ENCODE data around the gene SFT2D3.

SFT2D3 gene

DNA sequence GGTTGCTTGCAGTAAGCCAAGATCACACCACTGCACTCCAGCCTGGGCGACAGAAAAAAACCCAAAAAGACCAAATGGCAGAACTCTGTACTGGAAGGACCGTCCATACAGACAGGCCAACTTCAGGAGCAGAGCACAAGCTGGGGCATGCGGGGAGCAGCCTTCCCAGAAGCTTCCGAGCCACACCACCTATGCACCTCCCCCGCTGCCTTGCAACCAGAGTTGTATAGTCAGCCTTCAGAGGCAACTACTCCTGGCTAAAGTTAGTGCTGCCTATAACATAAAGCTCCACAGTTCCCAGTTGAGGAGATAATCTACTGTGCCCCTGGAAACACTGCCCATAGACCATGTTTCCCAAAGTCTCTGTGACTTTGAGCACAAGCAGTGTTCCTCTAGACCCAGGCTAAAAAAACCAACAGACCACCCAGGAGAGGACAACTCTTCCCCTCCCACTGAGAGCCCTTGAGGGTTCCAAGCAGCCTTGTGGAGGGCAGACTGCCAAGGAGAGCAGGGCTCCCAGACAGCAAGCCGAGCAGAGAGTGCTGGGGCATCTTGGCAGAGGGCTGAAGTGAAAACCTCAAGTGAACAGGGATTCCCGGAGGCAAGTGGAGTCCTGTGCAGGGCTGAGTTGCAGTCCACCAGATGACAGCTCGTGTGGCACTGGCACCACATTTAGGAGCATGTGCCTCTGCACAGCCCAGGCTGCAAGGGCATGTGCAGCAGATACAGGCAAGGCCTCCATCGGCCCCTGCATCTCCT lies 6.8 kb downstream of the SFT2D3 start:
- no peaks in the 10 kb centered on the region for H3K36me3 ChIP-seq (ENCODE audit: control insufficient read depth, insufficient read depth, low read length)
- peaks cover 12% of the 10 kb centered on the region for H3K4me1 ChIP-seq (ENCODE audit: control insufficient read depth, insufficient read depth, low read length)

DNA sequence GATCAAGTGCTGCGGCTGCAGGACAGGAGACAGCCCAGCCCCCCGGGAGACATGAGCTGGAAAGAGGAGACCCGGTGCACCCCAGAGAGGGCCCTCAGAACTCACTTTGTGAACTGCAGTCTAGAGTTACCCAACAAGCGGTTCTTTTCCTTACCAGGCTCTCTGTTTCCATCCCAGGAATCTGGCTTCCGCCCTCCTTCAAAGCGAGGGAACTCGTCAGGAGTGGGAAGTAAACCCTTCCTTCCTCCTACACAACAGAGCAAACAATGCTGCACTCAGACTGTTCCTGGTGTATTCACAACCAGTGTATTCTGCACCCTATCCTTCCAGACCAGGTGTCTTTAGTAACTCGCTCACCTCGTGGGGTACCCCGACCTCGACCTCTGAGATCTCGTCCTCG lies 8.0 kb downstream of the SFT2D3 start:
- H3K4me3 ChIP-seq (ENCODE audit: low read length): no peak overlapping the region
- no peaks in the 10 kb centered on the region for H3K9me3 ChIP-seq (ENCODE audit: control insufficient read depth, low read length)
- H3K36me3 ChIP-seq (ENCODE audit: control insufficient read depth, insufficient read depth, low read length): no peaks in the 10 kb centered on the region
- H3K4me1 ChIP-seq (ENCODE audit: control insufficient read depth, insufficient read depth, low read length): peaks cover 8% of the 10 kb centered on the region
- no peaks in the 10 kb centered on the region for H3K27me3 ChIP-seq (ENCODE audit: control insufficient read depth, insufficient read depth, low read length)
- H3K9ac ChIP-seq (ENCODE audit: low read length): no peak overlapping the region

More for the DNA sequence above, 6.8 kb downstream of the SFT2D3 start:
- Histone ChIP-seq H3K9me3 (ENCODE audit: control insufficient read depth, low read length) (no peaks in the 10 kb centered on the region), H3K27me3 (ENCODE audit: control insufficient read depth, insufficient read depth, low read length) (no peaks in the 10 kb centered on the region), H3K4me3 (ENCODE audit: low read length) (no peak overlapping the region), H3K9ac (ENCODE audit: low read length) (no peak overlapping the region)

DNA sequence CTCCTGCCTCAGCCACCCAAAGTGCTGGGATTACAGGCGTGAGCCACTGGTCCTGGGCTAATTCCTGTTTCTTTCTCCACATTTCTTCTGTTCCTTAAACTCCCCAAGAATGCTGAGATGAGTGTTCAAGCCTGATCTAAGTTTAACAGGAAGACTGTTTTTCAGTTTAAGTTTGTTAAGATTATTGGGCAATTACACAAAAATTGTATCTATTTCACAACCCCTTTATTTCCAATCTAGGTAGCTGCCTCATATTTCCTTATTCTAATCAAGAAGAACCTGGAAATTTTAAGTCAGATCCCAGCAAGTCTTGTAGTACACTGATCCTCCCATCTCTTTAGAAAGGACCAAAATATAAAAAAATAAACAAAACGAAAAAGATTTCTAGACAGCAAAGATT lies 11.7 kb downstream of the SFT2D3 start:
- H3K4me1 ChIP-seq (ENCODE audit: control insufficient read depth, insufficient read depth, low read length): no peaks in the 10 kb centered on the region
- no peaks in the 10 kb centered on the region for H3K27me3 ChIP-seq (ENCODE audit: control insufficient read depth, insufficient read depth, low read length)
- no peak overlapping the region for H3K9ac ChIP-seq (ENCODE audit: low read length)
- no peaks in the 10 kb centered on the region for H3K36me3 ChIP-seq (ENCODE audit: control insufficient read depth, insufficient read depth, low read length)
- no peaks in the 10 kb centered on the region for H3K9me3 ChIP-seq (ENCODE audit: control insufficient read depth, low read length)
- no peak overlapping the region for H3K4me3 ChIP-seq (ENCODE audit: low read length)

DNA sequence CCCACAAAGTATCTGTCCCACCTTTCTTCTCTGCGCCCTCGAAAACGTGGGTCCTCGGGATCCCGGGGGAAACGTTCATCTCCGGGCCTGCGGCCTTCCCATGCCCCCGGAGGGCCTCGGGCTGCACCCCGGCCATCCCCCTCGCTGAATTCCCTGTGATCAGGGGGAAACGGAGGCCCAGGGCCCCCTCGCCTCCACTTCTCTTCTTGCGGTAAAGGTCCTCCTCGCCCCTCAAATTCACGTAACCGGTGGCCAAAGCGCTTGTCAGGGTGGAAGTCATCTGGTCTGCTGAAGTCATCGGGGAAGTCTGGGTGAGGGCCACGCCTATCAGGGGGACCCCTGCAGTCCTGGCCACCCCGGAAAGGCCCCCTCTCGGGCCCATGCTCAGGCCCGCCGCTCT lies 12.3 kb downstream of the SFT2D3 start:
- no peak overlapping the region for H3K9ac ChIP-seq (ENCODE audit: low read length)
- H3K4me3 ChIP-seq (ENCODE audit: low read length): no peak overlapping the region
- H3K36me3 ChIP-seq (ENCODE audit: control insufficient read depth, insufficient read depth, low read length): no peaks in the 10 kb centered on the region

DNA sequence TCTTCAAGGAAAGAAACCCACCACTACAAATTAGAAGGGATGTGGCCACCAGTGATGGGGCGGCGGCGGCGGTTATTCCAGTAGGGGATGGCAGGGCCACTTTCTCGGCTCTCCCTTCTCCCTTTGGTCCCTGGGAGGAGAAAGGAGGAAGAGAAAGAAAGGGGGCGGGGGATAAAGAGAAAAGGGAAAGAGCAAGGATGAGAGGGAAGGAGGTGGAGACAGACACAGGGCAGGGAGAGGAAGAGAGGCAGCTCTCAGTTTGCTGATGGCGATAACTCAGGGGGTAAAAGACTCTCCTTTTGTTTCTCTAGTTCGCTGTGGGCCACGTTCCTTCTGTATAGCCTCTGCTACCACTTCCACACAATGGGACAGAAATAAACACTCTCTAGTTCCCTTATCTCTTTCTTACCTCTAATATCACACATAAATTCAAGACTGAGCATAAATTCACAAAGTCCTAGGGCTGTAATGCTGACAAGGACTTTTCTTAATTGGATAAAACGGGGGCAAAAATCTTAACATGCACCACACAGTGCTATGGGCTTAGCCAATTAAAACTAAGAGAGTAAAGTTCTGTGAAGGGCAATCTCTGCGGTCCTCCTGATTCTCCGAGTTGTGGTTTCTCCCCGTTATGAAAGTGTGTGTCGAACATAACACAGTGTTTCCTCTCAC lies 14.6 kb downstream of the SFT2D3 start:
- Histone ChIP-seq H3K4me3 (ENCODE audit: low read length) (no peak overlapping the region), H3K4me1 (ENCODE audit: control insufficient read depth, insufficient read depth, low read length) (no peaks in the 10 kb centered on the region), H3K9ac (ENCODE audit: low read length) (no peak overlapping the region), H3K27me3 (ENCODE audit: control insufficient read depth, insufficient read depth, low read length) (no peaks in the 10 kb centered on the region), H3K36me3 (ENCODE audit: control insufficient read depth, insufficient read depth, low read length) (no peaks in the 10 kb centered on the region), H3K9me3 (ENCODE audit: control insufficient read depth, low read length) (no peaks in the 10 kb centered on the region)

More for the DNA sequence above, 12.3 kb downstream of the SFT2D3 start:
- H3K27me3 ChIP-seq (ENCODE audit: control insufficient read depth, insufficient read depth, low read length): no peaks in the 10 kb centered on the region
- no peaks in the 10 kb centered on the region for H3K4me1 ChIP-seq (ENCODE audit: control insufficient read depth, insufficient read depth, low read length)
- no peaks in the 10 kb centered on the region for H3K9me3 ChIP-seq (ENCODE audit: control insufficient read depth, low read length)

DNA sequence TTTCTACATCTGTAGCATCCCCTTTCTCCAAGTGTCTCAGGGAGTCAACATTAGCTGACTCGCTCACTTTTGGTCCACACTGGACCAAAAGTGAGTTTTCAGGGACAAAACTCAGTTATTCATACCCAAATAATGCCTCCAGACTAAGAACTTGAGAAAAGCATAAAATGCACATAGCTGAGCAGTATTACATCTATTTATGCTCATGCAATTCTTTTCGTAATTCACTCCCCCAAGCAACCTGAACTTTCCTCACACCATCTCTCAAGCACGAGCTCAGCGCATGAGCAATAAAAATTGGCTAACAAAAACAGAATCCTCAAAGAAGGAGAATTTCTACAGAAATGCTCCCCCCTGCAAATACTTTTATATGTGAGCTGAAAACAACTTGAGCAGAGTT lies 17.0 kb downstream of the SFT2D3 start:
- Histone ChIP-seq H3K9ac (ENCODE audit: low read length) (no peak overlapping the region), H3K36me3 (ENCODE audit: control insufficient read depth, insufficient read depth, low read length) (peaks cover 5% of the 10 kb centered on the region), H3K4me1 (ENCODE audit: control insufficient read depth, insufficient read depth, low read length) (no peaks in the 10 kb centered on the region), H3K4me3 (ENCODE audit: low read length) (no peak overlapping the region), H3K9me3 (ENCODE audit: control insufficient read depth, low read length) (no peaks in the 10 kb centered on the region), H3K27me3 (ENCODE audit: control insufficient read depth, insufficient read depth, low read length) (no peaks in the 10 kb centered on the region)

DNA sequence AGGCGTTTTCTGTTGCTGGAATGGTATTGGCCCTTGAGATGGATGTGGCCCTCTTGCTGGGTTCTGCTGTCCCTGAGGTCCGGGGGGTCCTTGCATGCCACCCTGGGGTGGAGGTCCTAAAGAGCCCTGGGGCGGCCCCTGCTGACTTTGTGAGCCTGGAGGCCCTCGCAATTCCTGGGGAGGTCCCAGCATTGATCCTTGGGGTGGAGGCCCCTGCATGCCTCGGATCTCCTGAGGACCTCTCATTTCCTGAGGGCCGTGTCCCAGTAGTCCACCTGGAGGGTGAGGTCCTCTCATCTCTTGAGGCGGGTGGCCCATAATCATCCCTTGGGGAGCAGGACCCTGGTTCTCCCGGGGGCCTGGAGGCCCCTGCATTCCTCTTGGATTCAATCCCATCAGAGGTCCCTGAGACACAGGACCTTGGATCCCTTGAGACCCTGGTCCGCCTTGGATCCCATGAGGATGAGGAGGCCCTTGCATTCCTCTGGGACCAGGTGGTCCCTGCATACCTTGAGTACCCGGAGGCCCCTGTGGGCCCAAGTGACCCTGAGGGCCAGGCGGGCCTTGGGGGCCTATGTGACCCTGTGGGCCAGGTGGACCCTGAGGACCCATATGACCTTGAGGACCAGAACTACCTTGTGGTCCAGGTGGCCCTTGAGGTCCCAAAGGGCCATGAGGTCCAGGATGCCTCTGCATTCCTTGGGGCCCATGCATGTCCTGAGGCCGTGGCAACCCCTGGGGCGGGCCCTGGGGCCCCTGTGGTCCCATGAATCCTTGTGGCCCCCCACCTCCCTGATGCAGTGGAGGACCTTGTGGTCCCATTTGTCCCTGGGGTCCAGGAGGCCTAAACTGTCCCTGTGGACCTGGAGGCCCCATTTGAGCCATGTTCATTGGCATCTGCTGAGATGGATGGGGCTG lies 18.3 kb downstream of the SFT2D3 start:
- no peak overlapping the region for H3K4me3 ChIP-seq (ENCODE audit: low read length)
- peaks cover 5% of the 10 kb centered on the region for H3K36me3 ChIP-seq (ENCODE audit: control insufficient read depth, insufficient read depth, low read length)
- no peaks in the 10 kb centered on the region for H3K4me1 ChIP-seq (ENCODE audit: control insufficient read depth, insufficient read depth, low read length)
- H3K27me3 ChIP-seq (ENCODE audit: control insufficient read depth, insufficient read depth, low read length): no peaks in the 10 kb centered on the region
- no peak overlapping the region for H3K9ac ChIP-seq (ENCODE audit: low read length)
- no peaks in the 10 kb centered on the region for H3K9me3 ChIP-seq (ENCODE audit: control insufficient read depth, low read length)

DNA sequence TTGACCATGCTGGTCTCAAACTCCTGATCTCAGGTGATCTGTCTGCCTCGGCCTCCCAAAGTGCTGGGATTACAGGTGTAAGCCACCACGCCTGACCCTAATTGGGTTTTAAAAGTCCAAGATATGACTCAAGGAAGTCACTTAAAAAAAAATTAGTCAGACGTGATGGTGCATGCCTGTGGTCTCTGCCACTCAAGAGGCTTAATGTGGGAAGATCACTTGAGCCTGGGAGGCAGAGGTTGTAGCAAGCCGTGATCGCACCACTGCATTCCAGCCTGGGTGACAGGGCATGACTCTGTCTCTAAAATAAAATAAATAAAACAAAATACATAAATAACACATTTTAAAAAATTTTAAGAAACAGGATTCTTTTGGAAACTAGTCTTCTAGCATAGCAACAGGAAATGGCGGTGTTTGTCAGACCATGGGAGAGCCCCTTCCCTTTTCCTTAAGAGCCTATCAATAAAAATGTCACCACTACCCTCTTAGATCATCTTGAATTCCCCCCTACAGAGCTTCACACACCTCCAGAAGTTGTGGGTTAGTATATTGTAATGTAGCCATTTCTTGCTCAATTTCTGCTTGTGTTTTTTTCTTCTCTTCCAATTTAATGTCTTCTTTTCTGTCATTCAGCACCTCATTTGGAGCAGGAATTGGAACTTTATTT lies 20.1 kb downstream of the SFT2D3 start:
- H3K27me3 ChIP-seq (ENCODE audit: control insufficient read depth, insufficient read depth, low read length): no peaks in the 10 kb centered on the region
- no peak overlapping the region for H3K9ac ChIP-seq (ENCODE audit: low read length)
- peaks cover 5% of the 10 kb centered on the region for H3K36me3 ChIP-seq (ENCODE audit: control insufficient read depth, insufficient read depth, low read length)
- H3K4me1 ChIP-seq (ENCODE audit: control insufficient read depth, insufficient read depth, low read length): no peaks in the 10 kb centered on the region
- no peaks in the 10 kb centered on the region for H3K9me3 ChIP-seq (ENCODE audit: control insufficient read depth, low read length)
- H3K4me3 ChIP-seq (ENCODE audit: low read length): no peak overlapping the region

DNA sequence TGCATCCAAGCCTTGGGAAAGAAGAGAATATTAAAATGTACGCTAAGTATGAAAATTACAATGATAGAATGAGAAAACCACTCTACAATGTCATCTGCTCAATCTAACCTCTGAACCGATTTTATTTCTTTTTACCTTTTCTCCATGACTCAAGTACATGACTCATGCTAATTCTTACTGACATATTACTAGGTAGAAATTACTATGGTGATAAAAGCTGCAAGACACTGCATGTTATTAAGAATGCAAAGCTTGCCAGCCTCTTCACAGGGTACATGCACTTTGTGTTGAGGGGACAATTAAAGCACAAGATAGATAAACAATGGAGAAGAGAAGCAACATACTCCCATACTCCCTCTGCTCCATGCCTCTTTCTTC lies 20.7 kb downstream of the SFT2D3 start:
- Histone ChIP-seq H3K9ac (ENCODE audit: low read length) (no peak overlapping the region), H3K9me3 (ENCODE audit: control insufficient read depth, low read length) (no peaks in the 10 kb centered on the region), H3K27me3 (ENCODE audit: control insufficient read depth, insufficient read depth, low read length) (no peaks in the 10 kb centered on the region), H3K4me1 (ENCODE audit: control insufficient read depth, insufficient read depth, low read length) (no peaks in the 10 kb centered on the region), H3K4me3 (ENCODE audit: low read length) (no peak overlapping the region), H3K36me3 (ENCODE audit: control insufficient read depth, insufficient read depth, low read length) (peaks cover 5% of the 10 kb centered on the region)

DNA sequence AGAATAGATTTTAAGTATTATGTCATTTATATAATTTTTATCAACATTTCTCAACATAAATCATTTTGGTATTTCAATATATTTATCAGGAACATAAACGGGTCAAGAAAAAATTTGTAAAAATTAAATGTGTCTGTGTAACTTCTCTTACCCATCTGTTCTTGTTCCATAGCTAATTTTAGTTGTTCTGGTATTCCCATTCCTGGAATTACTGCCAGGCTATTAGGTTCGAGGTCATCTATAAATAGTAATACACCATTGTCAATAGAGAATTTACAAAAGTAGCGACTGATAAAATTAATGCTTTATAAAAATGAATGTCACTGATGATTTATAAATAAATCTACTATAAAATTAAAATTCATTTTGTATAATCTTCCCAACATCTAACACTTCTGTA lies 21.5 kb downstream of the SFT2D3 start:
- H3K9ac ChIP-seq (ENCODE audit: low read length): no peak overlapping the region
- H3K36me3 ChIP-seq (ENCODE audit: control insufficient read depth, insufficient read depth, low read length): peaks cover 5% of the 10 kb centered on the region
- no peaks in the 10 kb centered on the region for H3K4me1 ChIP-seq (ENCODE audit: control insufficient read depth, insufficient read depth, low read length)
- H3K4me3 ChIP-seq (ENCODE audit: low read length): no peak overlapping the region
- no peaks in the 10 kb centered on the region for H3K9me3 ChIP-seq (ENCODE audit: control insufficient read depth, low read length)
- no peaks in the 10 kb centered on the region for H3K27me3 ChIP-seq (ENCODE audit: control insufficient read depth, insufficient read depth, low read length)

DNA sequence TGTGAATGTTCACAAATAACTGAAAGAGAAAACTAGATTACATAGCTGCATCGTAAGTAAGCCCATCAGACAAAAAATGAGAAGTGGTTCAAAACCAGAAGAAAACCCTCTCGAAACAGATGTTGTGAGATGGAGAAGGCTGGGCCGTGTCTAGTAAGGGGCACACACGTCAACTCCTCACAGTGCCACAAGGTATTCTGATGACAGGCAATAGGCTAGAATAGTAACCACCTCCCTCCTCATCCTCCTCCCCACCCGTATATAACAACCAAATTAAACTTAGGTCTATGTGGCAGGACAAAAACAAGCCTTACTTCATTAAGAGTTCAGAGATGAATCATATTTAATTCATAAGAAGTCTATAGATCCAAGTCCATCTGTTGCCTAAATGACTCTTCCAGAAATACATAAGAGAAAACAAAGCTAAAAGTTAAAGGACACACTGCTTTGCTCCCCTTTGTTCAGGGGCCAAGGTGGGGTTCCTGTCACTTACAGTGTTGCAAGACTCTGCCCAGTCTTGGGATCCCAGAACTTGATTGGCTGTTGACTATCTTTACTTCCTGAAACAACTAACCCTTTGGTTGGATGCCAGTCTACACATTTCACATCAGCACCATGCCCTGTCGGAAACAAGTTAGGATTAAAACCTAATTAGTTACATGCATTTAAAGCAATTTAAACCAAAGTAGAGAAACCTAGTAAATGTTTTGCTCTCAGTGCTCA lies 25.0 kb downstream of the SFT2D3 start:
- H3K4me1 ChIP-seq (ENCODE audit: control insufficient read depth, insufficient read depth, low read length): no peaks in the 10 kb centered on the region
- peaks cover 5% of the 10 kb centered on the region for H3K36me3 ChIP-seq (ENCODE audit: control insufficient read depth, insufficient read depth, low read length)
- no peaks in the 10 kb centered on the region for H3K27me3 ChIP-seq (ENCODE audit: control insufficient read depth, insufficient read depth, low read length)
- no peak overlapping the region for H3K4me3 ChIP-seq (ENCODE audit: low read length)
- no peaks in the 10 kb centered on the region for H3K9me3 ChIP-seq (ENCODE audit: control insufficient read depth, low read length)
- no peak overlapping the region for H3K9ac ChIP-seq (ENCODE audit: low read length)
